ENCODE data around the gene TWIST2. TPM values are rescaled to one million over a fixed set of nuclear protein-coding genes. Genes with fewer than 3 reads are reported as not detected.
A peak's percentile ranks its signal among the peaks of the same experiment; 100 is the strongest.

TWIST2 gene
- total RNA-seq, 2 donors from 2014 or later: 1.9 TPM; not detected in 1

DNA sequence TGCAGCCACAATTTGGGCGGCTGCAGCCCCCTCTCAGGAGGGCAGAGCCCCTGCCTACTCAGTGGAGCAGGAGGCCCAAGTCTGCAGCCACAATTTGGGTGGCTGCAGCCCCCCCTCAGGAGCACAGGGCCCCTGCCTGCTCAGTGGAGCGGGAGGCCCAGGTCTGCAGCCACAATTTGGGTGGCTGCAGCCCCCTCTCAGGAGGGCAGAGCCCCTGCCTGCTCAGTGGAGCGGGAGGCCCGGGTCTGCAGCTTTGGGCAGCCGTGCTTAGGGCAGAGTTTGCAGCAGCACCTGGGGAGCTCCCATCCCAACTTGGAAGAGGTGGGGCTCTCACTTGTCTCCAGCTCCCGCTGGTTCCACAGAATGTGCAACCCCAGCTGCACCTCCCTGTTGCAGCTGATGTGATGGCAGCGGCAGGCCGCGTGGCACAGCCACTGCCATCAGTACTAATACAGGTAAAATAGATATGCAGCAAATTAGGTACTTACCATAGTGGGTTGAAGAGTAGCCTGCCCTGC lies 99.4 kb downstream of the TWIST2 start:
- TF ChIP-seq, protein P1, sequence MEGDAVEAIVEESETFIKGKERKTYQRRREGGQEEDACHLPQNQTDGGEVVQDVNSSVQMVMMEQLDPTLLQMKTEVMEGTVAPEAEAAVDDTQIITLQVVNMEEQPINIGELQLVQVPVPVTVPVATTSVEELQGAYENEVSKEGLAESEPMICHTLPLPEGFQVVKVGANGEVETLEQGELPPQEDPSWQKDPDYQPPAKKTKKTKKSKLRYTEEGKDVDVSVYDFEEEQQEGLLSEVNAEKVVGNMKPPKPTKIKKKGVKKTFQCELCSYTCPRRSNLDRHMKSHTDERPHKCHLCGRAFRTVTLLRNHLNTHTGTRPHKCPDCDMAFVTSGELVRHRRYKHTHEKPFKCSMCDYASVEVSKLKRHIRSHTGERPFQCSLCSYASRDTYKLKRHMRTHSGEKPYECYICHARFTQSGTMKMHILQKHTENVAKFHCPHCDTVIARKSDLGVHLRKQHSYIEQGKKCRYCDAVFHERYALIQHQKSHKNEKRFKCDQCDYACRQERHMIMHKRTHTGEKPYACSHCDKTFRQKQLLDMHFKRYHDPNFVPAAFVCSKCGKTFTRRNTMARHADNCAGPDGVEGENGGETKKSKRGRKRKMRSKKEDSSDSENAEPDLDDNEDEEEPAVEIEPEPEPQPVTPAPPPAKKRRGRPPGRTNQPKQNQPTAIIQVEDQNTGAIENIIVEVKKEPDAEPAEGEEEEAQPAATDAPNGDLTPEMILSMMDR (conservative IDR thresholded peaks at IDR 0.05): no peak
- Histone ChIP-seq H3K9me3 (ENCODE audit: control insufficient read depth, low read length) (no peaks in the 10 kb centered on the region), H3K36me3 (ENCODE audit: control insufficient read depth, insufficient read depth, low read length) (no peaks in the 10 kb centered on the region), H3K9ac (ENCODE audit: extremely low read depth, low read length, poor library complexity, severe bottlenecking) (no peak overlapping the region), H3K27ac (ENCODE audit: low read depth, low read length) (no peak overlapping the region), H3K27me3 (ENCODE audit: control insufficient read depth, insufficient read depth, low read length, poor library complexity, severe bottlenecking) (no peaks in the 10 kb centered on the region), H3K4me1 (ENCODE audit: control insufficient read depth, insufficient read depth, low read length) (no peaks in the 10 kb centered on the region), H3K4me3 (ENCODE audit: low read length) (no peak overlapping the region)
- DNase-seq: peak; percentile 38
- Mint-ChIP-seq H3K9me3 (no peaks in the 10 kb centered on the region), H3K4me1 (no peaks in the 10 kb centered on the region), H3K27ac (no peak overlapping the region), H3K36me3 (ENCODE audit: low read depth) (no peaks in the 10 kb centered on the region), H3K4me3 (no peak overlapping the region), H3K27me3 (ENCODE audit: insufficient read depth) (no peaks in the 10 kb centered on the region)
- 94 to 95% methylated on average over 4 to 9 of the region's 9 CpGs for WGBS, 2 experiments (ENCODE audit: insufficient coverage in 1 of 2, insufficient read length in 1 of 2)

DNA sequence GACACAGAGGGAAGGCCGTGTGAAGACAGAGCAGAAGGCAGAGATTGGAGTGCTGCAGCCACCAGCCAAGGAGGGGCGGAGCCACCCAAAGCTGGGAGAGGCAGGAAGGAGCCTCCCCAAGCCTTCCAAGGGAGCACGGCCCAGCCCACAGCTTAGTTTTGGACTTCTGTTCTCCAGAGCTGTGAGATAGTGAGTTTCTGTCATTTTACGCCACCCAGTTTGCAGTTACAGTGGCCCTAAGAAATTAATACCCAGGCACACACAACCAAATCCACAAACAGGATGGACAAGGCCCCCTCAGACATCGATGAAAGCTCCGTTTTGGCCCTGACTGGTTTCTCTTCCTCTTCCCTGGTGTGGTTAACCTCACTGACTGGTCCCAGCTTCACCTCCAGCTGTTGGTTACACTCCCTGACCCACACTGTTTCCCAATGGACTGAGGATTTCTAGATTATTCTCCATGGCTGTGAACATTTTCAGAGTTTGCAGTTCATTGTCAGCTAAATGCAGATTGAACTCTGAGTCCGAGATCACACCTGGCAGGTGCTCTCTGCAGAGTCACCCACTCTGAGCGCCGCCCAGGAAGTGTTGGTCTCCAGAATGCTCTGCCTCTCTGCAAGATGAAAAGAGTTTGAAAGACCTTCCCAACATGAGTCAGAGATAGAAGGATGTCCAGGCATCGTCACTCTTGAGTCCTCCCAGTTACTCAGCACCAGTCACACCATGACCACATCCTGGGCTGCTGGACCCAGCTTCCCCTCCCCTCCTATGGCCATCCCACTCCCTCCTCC lies 100.2 kb downstream of the TWIST2 start:
- Mint-ChIP-seq H3K27me3 (ENCODE audit: insufficient read depth) (no peaks in the 10 kb centered on the region), H3K9me3 (no peaks in the 10 kb centered on the region), H3K4me3 (no peak overlapping the region), H3K4me1 (no peaks in the 10 kb centered on the region), H3K36me3 (ENCODE audit: low read depth) (no peaks in the 10 kb centered on the region), H3K27ac (no peak overlapping the region)
- Histone ChIP-seq H3K9ac (ENCODE audit: extremely low read depth, low read length, poor library complexity, severe bottlenecking) (no peak overlapping the region), H3K27me3 (ENCODE audit: control insufficient read depth, insufficient read depth, low read length, poor library complexity, severe bottlenecking) (no peaks in the 10 kb centered on the region), H3K27ac (ENCODE audit: low read depth, low read length) (no peak overlapping the region), H3K36me3 (ENCODE audit: control insufficient read depth, insufficient read depth, low read length) (no peaks in the 10 kb centered on the region), H3K4me1 (ENCODE audit: control insufficient read depth, insufficient read depth, low read length) (no peaks in the 10 kb centered on the region), H3K4me3 (ENCODE audit: low read length) (no peak overlapping the region), H3K9me3 (ENCODE audit: control insufficient read depth, low read length) (no peaks in the 10 kb centered on the region)
- WGBS, 2 experiments (ENCODE audit: insufficient coverage in 1 of 2, insufficient read length in 1 of 2): 81 to 85% methylated on average over 6 to 10 of the region's 10 CpGs
- TF ChIP-seq, protein P1 (conservative IDR thresholded peaks at IDR 0.05): no peak
- DNase-seq: peak; percentile 49

DNA sequence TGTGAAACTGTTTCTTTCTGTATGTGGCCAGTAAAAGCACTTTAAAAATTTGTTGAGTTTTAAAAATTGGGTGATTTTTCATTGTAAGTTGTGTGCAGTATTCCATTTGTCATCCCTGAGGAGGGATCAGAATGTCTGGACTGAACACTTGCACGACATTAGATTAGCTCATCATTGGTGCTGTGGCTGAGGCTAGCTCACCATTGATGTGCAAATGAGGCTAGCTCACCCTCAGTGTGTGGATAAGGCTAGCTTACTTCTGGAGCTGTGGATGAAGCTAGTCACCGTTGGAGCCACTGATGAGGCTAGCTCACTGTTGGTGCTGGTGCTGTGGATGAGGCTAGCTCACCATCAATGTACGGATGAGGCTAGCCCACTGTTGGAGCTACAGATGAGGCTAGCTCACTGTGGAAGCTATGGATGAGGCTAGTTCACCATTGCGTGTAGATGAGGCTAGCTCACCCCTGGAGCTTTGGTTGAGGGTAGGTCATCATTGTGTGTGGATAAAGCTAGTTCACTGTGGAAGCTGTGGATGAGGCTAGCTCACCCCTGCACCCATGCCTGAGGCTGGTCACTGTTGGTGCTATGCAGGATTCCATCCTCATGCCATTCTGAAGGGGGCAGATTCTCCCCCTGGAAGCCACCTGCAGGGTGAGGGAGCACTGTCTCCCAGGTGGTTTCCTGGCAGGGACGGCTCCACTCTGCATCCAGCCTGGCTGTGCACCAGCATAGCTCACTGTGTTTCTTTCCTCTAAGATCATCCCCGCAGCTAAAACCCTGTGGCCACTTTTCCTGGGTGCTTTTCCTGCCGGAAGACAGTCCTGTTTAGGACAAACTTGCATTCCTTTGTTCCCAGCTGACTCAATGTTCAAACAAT lies 101.1 kb downstream of the TWIST2 start:
- no peaks in the 10 kb centered on the region for H3K9me3 ChIP-seq (ENCODE audit: control insufficient read depth, low read length)
- H3K36me3 ChIP-seq (ENCODE audit: control insufficient read depth, insufficient read depth, low read length): no peaks in the 10 kb centered on the region
- TF ChIP-seq, protein P1 (conservative IDR thresholded peaks at IDR 0.05): no peak
- Mint-ChIP-seq H3K27me3 (ENCODE audit: insufficient read depth) (no peaks in the 10 kb centered on the region), H3K4me1 (no peaks in the 10 kb centered on the region), H3K36me3 (ENCODE audit: low read depth) (no peaks in the 10 kb centered on the region), H3K27ac (no peak overlapping the region), H3K4me3 (no peak overlapping the region), H3K9me3 (no peaks in the 10 kb centered on the region)
- DNase-seq: peak; percentile 28
- no peaks in the 10 kb centered on the region for H3K4me1 ChIP-seq (ENCODE audit: control insufficient read depth, insufficient read depth, low read length)
- no peak overlapping the region for H3K9ac ChIP-seq (ENCODE audit: extremely low read depth, low read length, poor library complexity, severe bottlenecking)
- H3K4me3 ChIP-seq (ENCODE audit: low read length): no peak overlapping the region
- WGBS, 2 experiments (ENCODE audit: insufficient coverage in 1 of 2, insufficient read length in 1 of 2): 84 to 86% methylated on average over 6 to 7 of the region's 7 CpGs
- H3K27me3 ChIP-seq (ENCODE audit: control insufficient read depth, insufficient read depth, low read length, poor library complexity, severe bottlenecking): no peaks in the 10 kb centered on the region
- H3K27ac ChIP-seq (ENCODE audit: low read depth, low read length): no peak overlapping the region

All from endodermal cell (in vitro differentiated cells).